Testis (tissue), 2 donors: ENCODE measurements around the gene CYP4Z1.
"Not testable (repeated sequence)": the region's sequence is repeated elsewhere in the genome, so short reads cannot be mapped to it uniquely, and the experiment has no call there.

Experiments used
- CTCF ChIP-seq, 3 experiments: fragments of 450-650 bp in 2 of 3; fragments of 200-600 bp in 1 of 3; sonication (generic) in 1 of 3; IDR thresholded peaks; one replicate each; pipeline ENCODE4 v1.5.1; 2016 to 2019; ENCODE audit warnings: antibody characterized with exemption in 3 of 3, mild to moderate bottlenecking in 2 of 3, moderate library complexity in 1 of 3
- POLR2A ChIP-seq: fragments of 450-650 bp; IDR thresholded peaks from one replicate; pipeline ENCODE4 v1.6.1; 2017; ENCODE audit warnings: antibody characterized with exemption, mild to moderate bottlenecking, moderate library complexity

GRCh38 chr1:47140358-47140757, 73.3 kb downstream of the CYP4Z1 start:
- not testable (repeated sequence) for TF ChIP-seq CTCF (IDR thresholded peaks at IDR 0.05); POLR2A
